WTC11 (cell line): ENCODE results near the gene TMEM150B.

Source experiments
- CDX4 ChIP-seq: fragments of 250-450 bp; sonication (Bioruptor Pico); IDR thresholded peaks from 2 replicates; pipeline ENCODE4 v1.9.0; 2021; ENCODE audit warnings: moderate library complexity, mild to moderate bottlenecking, inconsistent platforms, borderline replicate concordance
- CTCF ChIP-seq: fragments of 200-600 bp; IDR thresholded peaks from 2 replicates; pipeline ENCODE4 v1.8.0; 2022; ENCODE audit warnings: antibody characterized with exemption
- E2F4 ChIP-seq: sonication (generic); formaldehyde crosslinking; IDR thresholded peaks from 2 replicates; pipeline ENCODE4 v1.8.1; 2022; ENCODE audit warnings: low read depth, mild to moderate bottlenecking, moderate library complexity, missing genetic modification reagents, borderline replicate concordance
- TCF7 ChIP-seq: sonication (generic); formaldehyde crosslinking; IDR thresholded peaks from 2 replicates; pipeline ENCODE4 v1.8.0; 2022; ENCODE audit warnings: mild to moderate bottlenecking, low read depth, missing genetic modification reagents, moderate library complexity

DNA sequence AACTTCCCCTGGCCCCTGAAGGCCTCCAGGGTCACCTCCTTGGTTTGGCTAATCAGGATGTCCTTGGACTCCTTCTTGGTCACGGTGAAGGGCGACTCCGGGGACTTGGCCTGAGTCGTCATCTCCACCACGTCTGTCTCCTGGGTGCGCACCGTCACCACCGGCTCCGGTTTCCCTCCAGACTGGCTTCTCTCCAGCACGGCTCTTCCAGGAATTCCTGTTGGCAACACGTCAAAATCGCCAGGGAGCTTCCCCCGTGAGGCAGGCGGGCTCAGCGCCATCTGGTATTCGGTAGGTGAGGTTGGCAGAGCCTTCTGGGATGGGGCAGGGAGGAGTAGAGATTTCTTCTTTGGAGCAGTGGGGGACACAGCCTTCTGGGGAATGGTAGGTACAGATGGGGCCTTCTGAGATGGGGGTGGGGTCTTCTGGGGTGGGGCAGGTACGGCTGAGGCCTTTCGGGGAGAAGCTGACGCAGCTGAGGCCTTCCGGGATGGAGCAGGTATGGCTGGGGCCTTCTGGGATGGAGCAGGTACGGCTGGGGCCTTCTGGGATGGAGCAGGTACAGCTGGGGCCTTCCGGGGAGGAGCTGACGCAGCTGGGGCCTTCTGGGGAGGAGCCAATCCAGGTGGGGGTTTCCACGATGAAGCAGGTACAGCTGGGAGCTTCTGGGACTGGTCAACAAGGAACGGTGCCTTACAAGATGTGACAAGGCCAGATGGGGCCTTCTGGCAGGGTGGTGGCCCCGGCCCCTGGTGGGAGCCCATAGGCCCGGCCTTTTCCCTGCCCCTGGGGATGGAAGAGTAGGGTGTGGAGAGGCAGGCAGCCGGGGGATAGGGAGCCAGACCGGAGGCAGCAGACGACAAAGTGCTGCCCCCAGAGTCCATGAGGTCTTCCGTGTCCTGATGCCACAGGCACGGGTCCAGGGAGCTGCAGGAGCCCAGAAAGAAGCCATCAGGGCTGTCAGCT lies 34.1 kb upstream of the TMEM150B start:
- TF ChIP-seq CTCF: no peak
- no peak for TF ChIP-seq CDX4 (CRISPR knock-in tag)
- no peak for TF ChIP-seq E2F4
- no peak for TF ChIP-seq TCF7
